OCI-LY1 (cell line): Measurements from ENCODE around the gene CTNNA1.

ENCODE experiments used
- CTCF ChIP-seq: fragments of 200-600 bp; sonication (generic), shearing (Covaris generic); IDR thresholded peaks from 2 replicates; pipeline ENCODE4 v1.5.1; 2017; ENCODE audit warnings: mild to moderate bottlenecking, antibody characterized with exemption, low read length, moderate library complexity, mixed read lengths
- EZH2 ChIP-seq: fragments of 200-600 bp; sonication (generic), shearing (Covaris generic); IDR thresholded peaks from 2 replicates; pipeline ENCODE4 v1.8.0; 2017; ENCODE audit warnings: borderline replicate concordance, mixed run types, mild to moderate bottlenecking, antibody characterized with exemption, low read length, moderate library complexity, mixed read lengths

GRCh38 chr5:138909734-138910133 is 156.5 kb downstream of the CTNNA1 start:
- TF ChIP-seq CTCF (no peak), EZH2 (no peak)
